Smooth muscle cell (in vitro differentiated cells): ENCODE measurements around the gene PTCH2. TPM values are rescaled to one million over a fixed set of nuclear protein-coding genes. Genes with fewer than 3 reads are reported as not detected.

Experiments
- DNase-seq: peaks from one replicate; lab custom pipeline; 2025; ENCODE audit not compliant: unreplicated experiment; lab: John Stamatoyannopoulos, UW
- H2AFZ ChIP-seq: fragments of 200-600 bp; sonication (generic); 2 replicates; pipeline ENCODE4 v1.6.0; 2016; ENCODE audit warnings: antibody characterized with exemption, low read depth, mild to moderate bottlenecking
- H3F3A ChIP-seq: fragments of 200-600 bp; sonication (generic); 2 replicates; pipeline ENCODE4 v1.6.0; 2017; ENCODE audit warnings: antibody characterized with exemption, low read depth
- H3K27ac ChIP-seq: fragments of 200-600 bp; sonication (generic); 2 replicates; pipeline ENCODE4 v1.5.1; 2016; ENCODE audit warnings: low read depth, mild to moderate bottlenecking
- H3K27me3 ChIP-seq: fragments of 200-600 bp; sonication (generic); 2 replicates; pipeline ENCODE4 v1.6.1; 2016; ENCODE audit warnings: low read depth, mild to moderate bottlenecking
- H3K36me3 ChIP-seq: fragments of 200-600 bp; sonication (generic); 2 replicates; pipeline ENCODE4 v1.5.1; 2016; ENCODE audit warnings: low read depth
- H3K4me1 ChIP-seq: fragments of 200-600 bp; sonication (generic); 2 replicates; pipeline ENCODE4 v1.5.1; 2016; ENCODE audit warnings: low read depth
- H3K4me2 ChIP-seq: fragments of 200-600 bp; sonication (generic); 2 replicates; pipeline ENCODE4 v1.6.0; 2016; ENCODE audit warnings: mild to moderate bottlenecking
- H3K4me3 ChIP-seq: fragments of 200-600 bp; sonication (generic); 2 replicates; pipeline ENCODE4 v1.5.1; 2016; ENCODE audit warnings: mild to moderate bottlenecking
- H3K79me2 ChIP-seq: fragments of 200-600 bp; sonication (generic); 2 replicates; pipeline ENCODE4 v1.6.0; 2016; ENCODE audit warnings: low read depth, mild to moderate bottlenecking
- H3K9ac ChIP-seq: fragments of 200-600 bp; sonication (generic); 2 replicates; pipeline ENCODE4 v1.6.0; 2016; ENCODE audit warnings: low read depth
- H3K9me3 ChIP-seq: fragments of 200-600 bp; sonication (generic); replicated peaks from 2 replicates; pipeline ENCODE4 v1.5.1; 2016; ENCODE audit warnings: low read depth
- H4K20me1 ChIP-seq: fragments of 200-600 bp; sonication (generic); 2 replicates; pipeline ENCODE4 v1.6.0; 2016; ENCODE audit warnings: low read depth
- WGBS: methylation state at CpG from one replicate; pipeline ENCODE4 v1.1.7; 2016; ENCODE audit warnings: low lambda C conversion rate; 5-methylcytosine and 5-hydroxymethylcytosine counted together
- polyA plus RNA-seq: library from polyadenylated mRNA; unstranded; fragments of >200 nt; fragmentation: Nextera tagmentation; extraction: Ambion mirVana; gene quantifications from 2 replicates; pipeline ENCODE4 v1.2.1, GENCODE V29; 2016
- total RNA-seq: library from RNA; depleted of rRNA; stranded (reverse); fragments of >200 nt; gene quantifications from 2 replicates; pipeline ENCODE4 v1.2.3, GENCODE V29; 2014
- TF ChIP-seq, protein P1 (sequence below): fragments of 200-600 bp; sonication (generic); IDR thresholded peaks from 2 replicates; pipeline ENCODE4 v1.5.1; 2017; ENCODE audit warnings: borderline replicate concordance, mild to moderate bottlenecking, antibody characterized with exemption; ENCODE audit not compliant: insufficient read depth, poor library complexity, severe bottlenecking

The PTCH2 gene
- total and polyA plus RNA-seq, 2 experiments from 2014 or later: 0.43 TPM; not detected in 1

DNA sequence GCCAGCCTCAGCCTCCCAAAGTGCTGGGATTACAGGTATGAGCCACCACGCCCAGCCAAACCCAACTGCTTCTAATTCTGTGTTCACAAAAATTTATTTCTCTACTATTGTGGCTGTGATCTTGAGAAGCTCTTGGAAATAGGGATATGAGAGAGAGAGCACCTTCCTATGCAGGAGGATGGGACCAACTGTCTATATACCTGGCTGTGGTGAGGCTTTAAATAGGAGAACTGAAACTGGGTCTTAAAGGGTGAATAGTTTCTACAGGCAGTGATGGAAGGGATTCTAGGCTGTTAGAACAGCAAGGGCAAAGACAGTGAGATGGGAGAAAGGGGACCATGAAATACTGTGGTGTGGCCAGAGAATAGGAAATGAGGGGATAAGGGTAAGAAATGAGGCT lies 8.3 kb upstream of the PTCH2 start:
- Histone ChIP-seq H3K4me1 (no peaks in the 10 kb centered on the region), H2AFZ (no peak overlapping the region), H3K9ac (no peak overlapping the region), H3K27ac (no peak overlapping the region), H4K20me1 (no peaks in the 10 kb centered on the region), H3K4me2 (no peak overlapping the region), H3K4me3 (no peak overlapping the region), H3K36me3 (no peaks in the 10 kb centered on the region), H3K9me3 (no peaks in the 10 kb centered on the region), H3K79me2 (no peaks in the 10 kb centered on the region), H3F3A (no peaks in the 10 kb centered on the region), H3K27me3 (no peaks in the 10 kb centered on the region)
- DNase-seq: no peak
- WGBS: 96% methylated on average over 1 of the region's 1 CpG
- TF ChIP-seq, protein P1, sequence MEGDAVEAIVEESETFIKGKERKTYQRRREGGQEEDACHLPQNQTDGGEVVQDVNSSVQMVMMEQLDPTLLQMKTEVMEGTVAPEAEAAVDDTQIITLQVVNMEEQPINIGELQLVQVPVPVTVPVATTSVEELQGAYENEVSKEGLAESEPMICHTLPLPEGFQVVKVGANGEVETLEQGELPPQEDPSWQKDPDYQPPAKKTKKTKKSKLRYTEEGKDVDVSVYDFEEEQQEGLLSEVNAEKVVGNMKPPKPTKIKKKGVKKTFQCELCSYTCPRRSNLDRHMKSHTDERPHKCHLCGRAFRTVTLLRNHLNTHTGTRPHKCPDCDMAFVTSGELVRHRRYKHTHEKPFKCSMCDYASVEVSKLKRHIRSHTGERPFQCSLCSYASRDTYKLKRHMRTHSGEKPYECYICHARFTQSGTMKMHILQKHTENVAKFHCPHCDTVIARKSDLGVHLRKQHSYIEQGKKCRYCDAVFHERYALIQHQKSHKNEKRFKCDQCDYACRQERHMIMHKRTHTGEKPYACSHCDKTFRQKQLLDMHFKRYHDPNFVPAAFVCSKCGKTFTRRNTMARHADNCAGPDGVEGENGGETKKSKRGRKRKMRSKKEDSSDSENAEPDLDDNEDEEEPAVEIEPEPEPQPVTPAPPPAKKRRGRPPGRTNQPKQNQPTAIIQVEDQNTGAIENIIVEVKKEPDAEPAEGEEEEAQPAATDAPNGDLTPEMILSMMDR: no peak

DNA sequence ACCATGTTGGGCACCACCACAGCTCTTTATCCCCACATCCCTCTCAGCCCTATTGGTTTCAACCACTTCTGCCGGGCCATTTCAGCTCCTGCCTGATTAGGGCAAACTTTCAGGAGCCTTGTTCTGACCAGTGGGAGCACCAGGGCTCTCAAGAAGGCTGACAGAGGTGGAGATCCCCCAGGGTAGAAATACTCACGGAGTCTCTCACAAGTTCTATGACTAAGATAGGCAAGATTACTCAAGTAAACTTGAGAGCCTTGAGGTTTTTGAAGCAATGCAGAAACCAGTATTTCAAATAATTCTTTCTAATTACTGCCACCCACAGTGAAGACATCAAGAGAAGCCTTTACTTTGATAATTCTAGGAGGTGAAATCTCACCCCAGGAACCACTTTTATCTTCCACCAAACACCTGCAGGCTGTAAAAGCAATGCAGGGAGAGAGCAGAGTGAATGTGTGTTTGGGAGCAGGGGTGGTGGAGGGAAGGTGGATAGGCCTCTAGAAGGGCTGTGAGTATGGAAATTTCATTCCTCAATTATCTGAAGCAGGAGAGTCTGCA lies 6.6 kb upstream of the PTCH2 start:
- Histone ChIP-seq H3K9me3 (no peaks in the 10 kb centered on the region), H3K9ac (no peak overlapping the region), H3K4me1 (no peaks in the 10 kb centered on the region), H3K27me3 (no peaks in the 10 kb centered on the region), H4K20me1 (no peaks in the 10 kb centered on the region), H2AFZ (no peak overlapping the region), H3K4me2 (no peak overlapping the region), H3K36me3 (no peaks in the 10 kb centered on the region), H3K27ac (no peak overlapping the region), H3K4me3 (no peak overlapping the region), H3F3A (no peaks in the 10 kb centered on the region), H3K79me2 (no peaks in the 10 kb centered on the region)
- TF ChIP-seq, protein P1: no peak
- WGBS: 47% methylated on average over 2 of the region's 2 CpGs
- no peak for DNase-seq

DNA sequence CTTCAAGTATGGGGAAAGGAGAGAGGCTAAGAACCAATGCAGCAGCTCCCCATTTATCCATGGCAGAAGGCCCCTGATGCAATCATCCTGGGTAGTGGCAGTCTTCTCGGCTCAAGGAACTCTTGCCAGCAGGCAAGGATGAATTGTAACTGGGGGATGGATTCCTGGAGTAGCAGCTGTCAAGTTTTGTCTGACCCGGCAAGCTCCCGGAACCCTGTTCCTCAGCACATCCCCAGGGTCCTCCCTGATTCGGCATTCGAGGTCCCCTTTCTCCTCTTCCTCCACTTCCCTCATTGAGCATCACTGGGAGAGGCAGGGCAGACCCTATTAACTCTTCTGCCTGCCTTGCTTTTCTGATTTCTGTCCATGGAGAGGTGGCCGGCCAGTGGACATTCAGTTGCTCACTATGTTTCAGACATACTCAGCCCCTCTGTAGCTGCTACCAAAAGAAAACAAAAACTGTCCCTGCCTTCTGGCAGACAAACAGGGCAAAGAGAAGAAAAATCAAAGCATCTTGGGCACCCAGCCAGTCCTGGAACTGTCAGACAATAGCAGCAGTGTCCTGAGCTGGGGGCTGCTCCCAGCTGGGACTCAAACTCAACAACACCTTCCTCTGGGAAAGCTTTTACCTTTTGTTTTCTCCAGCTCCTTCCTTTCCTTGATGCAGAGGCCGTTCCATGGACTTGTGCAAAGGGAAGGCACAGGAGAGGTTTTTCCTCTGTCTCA lies 5.6 kb upstream of the PTCH2 start:
- H4K20me1 ChIP-seq: no peaks in the 10 kb centered on the region
- 94% methylated on average over 7 of the region's 7 CpGs for WGBS
- H2AFZ ChIP-seq: no peak overlapping the region
- no peaks in the 10 kb centered on the region for H3K79me2 ChIP-seq
- DNase-seq: no peak
- H3K9ac ChIP-seq: no peak overlapping the region
- no peaks in the 10 kb centered on the region for H3K36me3 ChIP-seq
- H3K4me3 ChIP-seq: no peak overlapping the region
- no peak overlapping the region for H3K4me2 ChIP-seq
- no peaks in the 10 kb centered on the region for H3K9me3 ChIP-seq
- H3K4me1 ChIP-seq: no peaks in the 10 kb centered on the region
- TF ChIP-seq, protein P1: no peak
- no peaks in the 10 kb centered on the region for H3F3A ChIP-seq
- no peak overlapping the region for H3K27ac ChIP-seq
- H3K27me3 ChIP-seq: no peaks in the 10 kb centered on the region

DNA sequence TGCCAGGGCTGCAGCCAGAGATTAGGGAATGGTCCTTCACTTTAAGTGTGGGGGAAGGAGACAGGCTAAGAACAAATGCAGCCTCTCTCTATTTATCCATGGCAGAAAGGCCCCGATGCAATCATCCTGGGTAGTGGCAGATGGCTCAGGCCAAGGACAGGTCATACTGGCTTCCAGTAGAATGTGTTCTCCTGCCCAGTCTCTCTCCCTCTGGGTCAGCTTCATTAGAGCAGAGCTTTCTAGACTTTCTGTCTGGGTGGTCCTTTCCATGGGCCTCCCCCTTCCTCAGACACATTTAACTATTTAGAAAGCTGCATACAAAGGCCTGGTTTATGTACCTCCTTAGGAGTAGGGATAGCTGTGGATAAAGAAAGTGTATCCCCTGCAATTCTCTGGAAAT lies 4.8 kb upstream of the PTCH2 start:
- Histone ChIP-seq H3K9ac (no peak overlapping the region), H3K27ac (no peak overlapping the region), H2AFZ (no peak overlapping the region), H3K4me2 (no peak overlapping the region), H3K79me2 (no peaks in the 10 kb centered on the region), H3K4me3 (no peak overlapping the region), H3K9me3 (no peaks in the 10 kb centered on the region), H3K36me3 (no peaks in the 10 kb centered on the region), H3F3A (no peaks in the 10 kb centered on the region), H3K27me3 (no peaks in the 10 kb centered on the region), H4K20me1 (no peaks in the 10 kb centered on the region), H3K4me1 (no peaks in the 10 kb centered on the region)
- DNase-seq: no peak
- TF ChIP-seq, protein P1: no peak
- 83% methylated on average over 1 of the region's 1 CpG for WGBS
